Left lung (tissue), 10 donors: ENCODE data around the gene COQ5. TPM values are rescaled to one million over a fixed set of nuclear protein-coding genes. Genes with fewer than 3 reads are reported as not detected.
A peak's percentile ranks its signal among the peaks of the same experiment; 100 is the strongest.

Source experiments
- ATAC-seq: fragments of 200-7000 bp; cut with Tn5 transposase; one replicate; pipeline ENCODE4 v1.9.1; 2020; ENCODE audit warnings: moderate library complexity
- DNase-seq, 4 donors: peaks; one replicate each; pipeline ENCODE4 v3.0.0-alpha.2; 2013 to 2020
- H3K27ac ChIP-seq, 2 donors: fragments of 200-600 bp; sonication (generic) in 1 of 2; one replicate each; pipeline versions ENCODE4 v1.5.0 to v1.8.0; 2020 to 2021
- H3K27me3 ChIP-seq, 2 donors: fragments of 200-600 bp; sonication (generic) in 1 of 2; one replicate each; pipeline versions ENCODE4 v1.5.0 to v1.8.0; 2020 to 2021
- H3K36me3 ChIP-seq, 2 donors: fragments of 200-600 bp; sonication (generic) in 1 of 2; one replicate each; pipeline versions ENCODE4 v1.5.0 to v1.8.0; 2020 to 2021
- H3K4me1 ChIP-seq, 2 donors: fragments of 200-600 bp; one replicate each; pipeline ENCODE4 v1.8.0; 2021
- H3K4me3 ChIP-seq, 2 donors: fragments of 200-600 bp; sonication (generic) in 1 of 2; one replicate each; pipeline versions ENCODE4 v1.5.0 to v1.8.0; 2020 to 2021; ENCODE audit warnings: mild to moderate bottlenecking in 1 of 2
- H3K9me3 ChIP-seq, 2 donors: fragments of 200-600 bp; sonication (generic) in 1 of 2; one replicate each; pipeline versions ENCODE4 v1.5.0 to v1.8.0; 2020 to 2021
- CTCF ChIP-seq, 2 donors: fragments of 200-600 bp; sonication (generic) in 1 of 2; IDR thresholded peaks; one replicate each; pipeline versions ENCODE4 v1.5.0 to v1.8.0; 2021; ENCODE audit warnings: antibody characterized with exemption in 2 of 2
- intact Hi-C, 2 donors: fragments of 100-400 bp; cut with DNase I; formaldehyde crosslinking; loops; one replicate each; pipeline versions ENCODE4 v1.11.2 to v1.14.2; 2022
- polyA plus RNA-seq, 6 donors: library from polyadenylated mRNA; unstranded; fragments of 120-200 nt; gene quantifications; one replicate each; pipeline ENCODE4 v1.2.1, GENCODE V29; 2013; ENCODE audit not compliant: insufficient read length in 6 of 6
- total RNA-seq, 2 donors: library from RNA; stranded (reverse); fragmentation: NEBNext Ultra II Directional; extraction: Animal tissue kit (Norgen Biotek cat#: 25700); gene quantifications; one replicate each; pipeline ENCODE4 v1.2.1, GENCODE V29; 2021
- donor health status: DM: no; HTN: yes; CAD: no.
- donor health status: DM: no; HTN: no; CAD: no.

The COQ5 gene
- total and polyA plus RNA-seq, 8 donors: 23.1 to 58.8 (median 48.1) TPM

GRCh38 chr12:120514002-120514401 lies 15.0 kb downstream of the COQ5 start:
- Histone ChIP-seq H3K36me3 (peaks cover under 1 to 76% of the 10 kb centered on the region in 2 donors), H3K27ac (no peak overlapping the region), H3K4me1 (no peaks in the 10 kb centered on the region), H3K4me3 (no peak overlapping the region), H3K9me3 (no peaks in the 10 kb centered on the region), H3K27me3 (no peaks in the 10 kb centered on the region)
- TF ChIP-seq CTCF (IDR thresholded peaks at IDR 0.05): no peak
- DNase-seq: no peak
- intact Hi-C loops: no loop called here
- no peak for ATAC-seq

GRCh38 chr12:120508537-120508936 lies 20.4 kb downstream of the COQ5 start:
- Histone ChIP-seq H3K36me3 (peaks cover 0 to 74% of the 10 kb centered on the region in 2 donors), H3K27ac (no peak overlapping the region), H3K4me1 (no peaks in the 10 kb centered on the region), H3K9me3 (no peaks in the 10 kb centered on the region), H3K4me3 (no peak overlapping the region), H3K27me3 (no peaks in the 10 kb centered on the region)
- intact Hi-C loops: no loop called here
- ATAC-seq (no peak), DNase-seq (no peak)
- TF ChIP-seq CTCF (IDR thresholded peaks at IDR 0.05): no peak

- no peak for TF ChIP-seq CTCF (IDR thresholded peaks at IDR 0.05)
- intact Hi-C loops: no loop called here
- H3K27ac ChIP-seq: no peak overlapping the region
- ATAC-seq (no peak), DNase-seq (no peak)
- H3K4me1 ChIP-seq: no peaks in the 10 kb centered on the region
- no peaks in the 10 kb centered on the region for H3K27me3 ChIP-seq
- no peak overlapping the region for H3K4me3 ChIP-seq
- H3K9me3 ChIP-seq: no peaks in the 10 kb centered on the region
- peaks cover 0 to 74% of the 10 kb centered on the region in 2 donors for H3K36me3 ChIP-seq
Measured at GRCh38 chr12:120504587-120504986, 24.4 kb downstream of the COQ5 start.

GRCh38 chr12:120500581-120500980 lies 28.4 kb downstream of the COQ5 start:
- TF ChIP-seq CTCF (IDR thresholded peaks at IDR 0.05): no peak
- H3K9me3 ChIP-seq: no peaks in the 10 kb centered on the region
- no peak overlapping the region for H3K4me3 ChIP-seq
- H3K36me3 ChIP-seq: peaks cover 0 to 53% of the 10 kb centered on the region in 2 donors
- H3K4me1 ChIP-seq: peaks cover 11 to 20% of the 10 kb centered on the region in 2 donors
- H3K27me3 ChIP-seq: no peaks in the 10 kb centered on the region
- DNase-seq (peak in 1 of 4 donors; percentile 13), ATAC-seq (no peak)
- intact Hi-C loops: no loop called here
- no peak overlapping the region for H3K27ac ChIP-seq

- H3K4me1 ChIP-seq: peaks cover 11 to 28% of the 10 kb centered on the region in 2 donors
- no peaks in the 10 kb centered on the region for H3K9me3 ChIP-seq
- TF ChIP-seq CTCF (IDR thresholded peaks at IDR 0.05): no peak
- intact Hi-C loops: no loop called here
- DNase-seq: no peak
- H3K27ac ChIP-seq: no peak overlapping the region
- no peak for ATAC-seq
- peaks cover 0 to 50% of the 10 kb centered on the region in 2 donors for H3K36me3 ChIP-seq
- no peaks in the 10 kb centered on the region for H3K27me3 ChIP-seq
- H3K4me3 ChIP-seq: no peak overlapping the region
Measured at GRCh38 chr12:120498870-120499515, 30.0 kb downstream of the COQ5 start.
